ENCODE measurements around the gene SLC7A14. TPM values are rescaled to one million over a fixed set of nuclear protein-coding genes. Genes with fewer than 3 reads are reported as not detected.

Gene SLC7A14
- polyA plus RNA-seq, 3 donors, result not detected

DNA sequence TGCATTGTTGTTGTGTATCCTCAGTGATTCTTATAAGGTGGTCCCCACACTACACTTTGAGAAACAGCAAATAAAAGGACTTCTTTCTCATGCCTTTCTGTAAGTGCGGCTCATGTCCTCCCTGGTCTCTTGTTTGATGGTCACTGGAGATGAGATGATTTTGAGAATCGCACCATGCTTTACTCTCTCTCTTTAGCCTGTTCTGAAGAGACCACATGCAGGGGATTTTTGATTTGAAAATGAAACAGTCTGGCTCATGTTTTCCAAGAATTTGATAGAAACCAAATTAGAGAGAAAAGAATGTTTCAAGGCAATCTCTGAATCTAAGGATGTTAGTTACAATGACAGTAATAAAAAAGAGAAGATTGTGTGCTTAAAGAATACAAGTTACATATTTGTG is 149.2 kb downstream of the SLC7A14 start:
- no peak overlapping the region for H3K27ac Mint-ChIP-seq
- no peaks in the 10 kb centered on the region for H3K9me3 ChIP-seq (replicated peaks in 1 of 2; ENCODE audit: control insufficient read depth in 1 of 2, insufficient read depth in 1 of 2, low read length in 2 of 2)
- peaks cover 2 to 5% (median 2%) of the 10 kb centered on the region in 3 donors for H3K27me3 Mint-ChIP-seq (ENCODE audit: low read depth in 3 of 3)
- H3K36me3 Mint-ChIP-seq, result no peaks in the 10 kb centered on the region
- H3K9ac ChIP-seq (ENCODE audit: insufficient read depth, low read length, poor library complexity, severe bottlenecking), result no peak overlapping the region
- H3K4me3 Mint-ChIP-seq, result no peak overlapping the region
- no peaks in the 10 kb centered on the region for H4K20me1 ChIP-seq (ENCODE audit: insufficient read depth, low read length)
- H3K27ac ChIP-seq (ENCODE audit: low read depth in 1 of 2, low read length in 2 of 2), result no peak overlapping the region
- H3K27me3 ChIP-seq (ENCODE audit: control insufficient read depth in 2 of 2, insufficient read depth in 2 of 2, low read length in 2 of 2), result no peaks in the 10 kb centered on the region
- H3K79me2 ChIP-seq (ENCODE audit: insufficient read depth, low read length), result no peaks in the 10 kb centered on the region
- intact Hi-C loops (cut with micrococcal nuclease), result no loop called here
- no peak overlapping the region for H3K4me3 ChIP-seq (replicated peaks in 1 of 3; ENCODE audit: low read depth in 2 of 3, low read length in 3 of 3)
- DNase-seq, result no peak
- H3K4me1 ChIP-seq (ENCODE audit: control insufficient read depth in 1 of 2, insufficient read depth in 2 of 2, low read length in 2 of 2), result no peaks in the 10 kb centered on the region
- H3K36me3 ChIP-seq (replicated peaks in 1 of 2; ENCODE audit: control insufficient read depth in 1 of 2, insufficient read depth in 2 of 2, low read length in 2 of 2), result no peaks in the 10 kb centered on the region
- no peak overlapping the region for H2AFZ ChIP-seq (ENCODE audit: insufficient read depth, low read depth, low read length, poor library complexity, severe bottlenecking)
- TF ChIP-seq, protein P1, sequence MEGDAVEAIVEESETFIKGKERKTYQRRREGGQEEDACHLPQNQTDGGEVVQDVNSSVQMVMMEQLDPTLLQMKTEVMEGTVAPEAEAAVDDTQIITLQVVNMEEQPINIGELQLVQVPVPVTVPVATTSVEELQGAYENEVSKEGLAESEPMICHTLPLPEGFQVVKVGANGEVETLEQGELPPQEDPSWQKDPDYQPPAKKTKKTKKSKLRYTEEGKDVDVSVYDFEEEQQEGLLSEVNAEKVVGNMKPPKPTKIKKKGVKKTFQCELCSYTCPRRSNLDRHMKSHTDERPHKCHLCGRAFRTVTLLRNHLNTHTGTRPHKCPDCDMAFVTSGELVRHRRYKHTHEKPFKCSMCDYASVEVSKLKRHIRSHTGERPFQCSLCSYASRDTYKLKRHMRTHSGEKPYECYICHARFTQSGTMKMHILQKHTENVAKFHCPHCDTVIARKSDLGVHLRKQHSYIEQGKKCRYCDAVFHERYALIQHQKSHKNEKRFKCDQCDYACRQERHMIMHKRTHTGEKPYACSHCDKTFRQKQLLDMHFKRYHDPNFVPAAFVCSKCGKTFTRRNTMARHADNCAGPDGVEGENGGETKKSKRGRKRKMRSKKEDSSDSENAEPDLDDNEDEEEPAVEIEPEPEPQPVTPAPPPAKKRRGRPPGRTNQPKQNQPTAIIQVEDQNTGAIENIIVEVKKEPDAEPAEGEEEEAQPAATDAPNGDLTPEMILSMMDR (IDR thresholded peaks at IDR 0.05), result no peak
- H3K4me1 Mint-ChIP-seq, result no peaks in the 10 kb centered on the region
- no peak overlapping the region for H3K4me2 ChIP-seq (replicated peaks; ENCODE audit: extremely low read depth, low read length, poor library complexity, severe bottlenecking)
- no CpG with 5 or more reads among the region's 2 CpGs for WGBS (ENCODE audit: insufficient coverage)
- peaks cover 0 to 3% (median 0%) of the 10 kb centered on the region in 7 donors for H3K9me3 Mint-ChIP-seq

DNA sequence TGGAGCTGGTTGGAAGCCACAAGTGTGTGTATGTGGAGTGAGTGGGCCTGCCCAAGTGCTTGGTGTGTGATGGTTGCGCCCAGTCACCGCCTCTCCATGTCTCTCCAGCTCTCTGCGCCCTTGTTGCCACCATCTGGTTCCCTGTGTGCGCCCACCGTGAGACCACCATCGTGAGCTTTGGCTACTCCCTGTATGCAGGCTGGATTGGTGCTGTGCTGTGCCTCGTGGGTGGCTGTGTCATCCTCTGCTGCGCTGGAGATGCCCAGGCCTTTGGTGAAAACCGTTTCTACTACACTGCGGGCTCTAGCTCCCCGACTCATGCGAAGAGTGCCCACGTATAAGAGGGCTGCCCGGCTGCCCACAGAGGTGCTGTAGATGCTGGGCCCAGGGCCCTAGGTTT is 153.5 kb downstream of the SLC7A14 start:
- TF ChIP-seq, protein P1 (IDR thresholded peaks at IDR 0.05), result no peak
- Mint-ChIP-seq H3K4me1 (no peaks in the 10 kb centered on the region), H3K27ac (no peak overlapping the region), H3K36me3 (no peaks in the 10 kb centered on the region), H3K4me3 (no peak overlapping the region), H3K27me3 (ENCODE audit: low read depth in 3 of 3) (peaks cover 3 to 9% (median 7%) of the 10 kb centered on the region in 3 donors), H3K9me3 (no peaks in the 10 kb centered on the region)
- H3K79me2 ChIP-seq (ENCODE audit: insufficient read depth, low read length), result no peaks in the 10 kb centered on the region
- H3K27ac ChIP-seq (ENCODE audit: low read depth in 1 of 2, low read length in 2 of 2), result no peak overlapping the region
- no peaks in the 10 kb centered on the region for H4K20me1 ChIP-seq (ENCODE audit: insufficient read depth, low read length)
- H3K4me2 ChIP-seq (replicated peaks; ENCODE audit: extremely low read depth, low read length, poor library complexity, severe bottlenecking), result no peak overlapping the region
- H3K9ac ChIP-seq (ENCODE audit: insufficient read depth, low read length, poor library complexity, severe bottlenecking), result no peak overlapping the region
- no peak overlapping the region for H2AFZ ChIP-seq (ENCODE audit: insufficient read depth, low read depth, low read length, poor library complexity, severe bottlenecking)
- 98% methylated on average over 14 of the region's 14 CpGs for WGBS (ENCODE audit: insufficient coverage)
- H3K4me1 ChIP-seq (ENCODE audit: control insufficient read depth in 1 of 2, insufficient read depth in 2 of 2, low read length in 2 of 2), result no peaks in the 10 kb centered on the region
- no peak overlapping the region for H3K4me3 ChIP-seq (replicated peaks in 1 of 3; ENCODE audit: low read depth in 2 of 3, low read length in 3 of 3)
- no peaks in the 10 kb centered on the region for H3K27me3 ChIP-seq (ENCODE audit: control insufficient read depth in 2 of 2, insufficient read depth in 2 of 2, low read length in 2 of 2)
- no peaks in the 10 kb centered on the region for H3K9me3 ChIP-seq (replicated peaks in 1 of 2; ENCODE audit: control insufficient read depth in 1 of 2, insufficient read depth in 1 of 2, low read length in 2 of 2)
- intact Hi-C loops (cut with micrococcal nuclease), result no loop called here
- no peaks in the 10 kb centered on the region for H3K36me3 ChIP-seq (replicated peaks in 1 of 2; ENCODE audit: control insufficient read depth in 1 of 2, insufficient read depth in 2 of 2, low read length in 2 of 2)
- DNase-seq, result no peak
